SJSA1 (cell line): ENCODE measurements around the gene SMIM17. TPM values are rescaled to one million over a fixed set of nuclear protein-coding genes. Genes with fewer than 3 reads are reported as not detected.

ENCODE experiments used
- DNase-seq, 2 experiments: peaks; one replicate each; pipeline ENCODE4 v3.0.0-alpha.2; 2015 to 2020; ENCODE audit warnings: low spot score in 2 of 2, low read depth in 1 of 2
- H3K27ac ChIP-seq: fragments of 250-450 bp; sonication (Bioruptor Pico); 2 replicates; pipeline ENCODE4 v1.5.1; 2020; ENCODE audit warnings: mild to moderate bottlenecking, moderate library complexity
- H3K27me3 ChIP-seq: fragments of 250-450 bp; sonication (Bioruptor Pico); replicated peaks from 2 replicates; pipeline ENCODE4 v1.5.1; 2020; ENCODE audit warnings: mild to moderate bottlenecking, moderate library complexity
- H3K36me3 ChIP-seq: fragments of 250-450 bp; sonication (Bioruptor Pico); 2 replicates; pipeline ENCODE4 v1.5.1; 2020; ENCODE audit warnings: mild to moderate bottlenecking
- H3K4me1 ChIP-seq: fragments of 250-450 bp; sonication (Bioruptor Pico); replicated peaks from 2 replicates; pipeline ENCODE4 v1.6.1; 2021; ENCODE audit warnings: mild to moderate bottlenecking
- H3K4me3 ChIP-seq: fragments of 250-450 bp; sonication (Bioruptor Pico); 2 replicates; pipeline ENCODE4 v1.5.1; 2020; ENCODE audit warnings: mild to moderate bottlenecking
- H3K9me3 ChIP-seq: fragments of 250-450 bp; sonication (Bioruptor Pico); replicated peaks from 2 replicates; pipeline ENCODE4 v1.5.1; 2020; ENCODE audit warnings: mild to moderate bottlenecking
- total RNA-seq: library from RNA; depleted of rRNA; stranded (reverse); fragments of >200 nt; shearing (Covaris generic); gene quantifications from 2 replicates; pipeline ENCODE4 v1.2.3, GENCODE V29; 2014; rRNA removed

Gene SMIM17
- total RNA-seq, 1 experiment from 2014 or later = 0.45 TPM

GRCh38 chr19:56705939-56706338, 63.0 kb downstream of the SMIM17 start:
- Histone ChIP-seq H3K27me3 (no peaks in the 10 kb centered on the region), H3K27ac (no peak overlapping the region), H3K4me3 (no peak overlapping the region), H3K36me3 (no peaks in the 10 kb centered on the region), H3K4me1 (no peaks in the 10 kb centered on the region), H3K9me3 (peaks cover 9% of the 10 kb centered on the region)
- no peak for DNase-seq

Other genes with a start within 250 kb of the SMIM17 start
- 0.87 TPM in 1 of 2 replicates, not detected in the other for gene ZNF582, start 249.6 kb upstream of the SMIM17 start, total RNA-seq
- gene ZNF583, start 238.8 kb upstream of the SMIM17 start, total RNA-seq = 1.9 and 14.0 TPM in 2 replicates
- not detected in 2 replicates for gene ZNF667, start 165.8 kb upstream of the SMIM17 start, total RNA-seq
- gene ZNF471, start 135.3 kb upstream of the SMIM17 start, total RNA-seq = 0.03 TPM in 1 of 2 replicates, not detected in the other
- 1.4 and 28.1 TPM in 2 replicates for gene ZFP28, start 104.2 kb upstream of the SMIM17 start, total RNA-seq
- gene ZNF470, start 75.7 kb upstream of the SMIM17 start, total RNA-seq = 0.60 and 2.3 TPM in 2 replicates
- gene ZNF71, start 47.9 kb upstream of the SMIM17 start, total RNA-seq = 4.4 and 7.4 TPM in 2 replicates
- not detected in 2 replicates for gene ZNF835, start 28.6 kb downstream of the SMIM17 start, total RNA-seq
- not detected in 2 replicates for gene PEG3, start 197.6 kb downstream of the SMIM17 start, total RNA-seq
- not detected in 2 replicates for gene ZIM2, start 197.6 kb downstream of the SMIM17 start, total RNA-seq